ENCODE measurements around the gene METTL4.

METTL4 gene

DNA sequence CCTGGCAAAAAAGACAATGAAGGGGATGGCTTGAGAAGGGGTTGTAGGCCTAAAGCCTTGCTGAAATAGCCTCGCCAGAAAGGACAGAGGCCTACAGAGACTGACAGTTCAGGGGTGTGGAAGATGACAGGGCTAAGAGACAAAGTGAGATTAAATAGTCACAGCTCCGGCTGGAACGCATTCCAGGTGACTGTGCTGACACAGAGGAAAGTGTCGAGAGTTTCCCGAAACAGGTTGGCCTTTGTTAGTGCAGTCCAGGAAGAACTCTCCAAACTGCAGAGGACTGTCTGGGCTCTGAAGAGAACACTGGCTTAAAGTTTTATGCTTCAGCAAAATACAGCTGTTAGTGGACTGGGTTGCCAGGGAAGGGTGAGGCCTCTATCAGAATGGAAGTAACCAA, 52.8 kb downstream of the METTL4 start:
- no peak for TF ChIP-seq POLR2A (IDR thresholded peaks at IDR 0.05; ENCODE audit: low read depth, low read length)
- no peak for FAIRE-seq
- DNase-seq (ENCODE audit: insufficient read length, low spot score), result no peak

- TF ChIP-seq POLR2A (IDR thresholded peaks at IDR 0.05; ENCODE audit: low read depth, low read length), result no peak
- DNase-seq (ENCODE audit: insufficient read length, low spot score), result peak; percentile 26
- FAIRE-seq, result peak; percentile 93
These were observed 55.2 kb downstream of the METTL4 start for GRCh38 chr18:2515908-2516625.

- DNase-seq (ENCODE audit: insufficient read length, low spot score), result peak; percentile 33
- peak; percentile 97 for FAIRE-seq
- no peak for TF ChIP-seq POLR2A (IDR thresholded peaks at IDR 0.05; ENCODE audit: low read depth, low read length)
These were observed 56.0 kb downstream of the METTL4 start for GRCh38 chr18:2515171-2515787.

GRCh38 chr18:2513616-2514015, 57.7 kb downstream of the METTL4 start:
- DNase-seq (ENCODE audit: insufficient read length, low spot score), result no peak
- FAIRE-seq, result no peak

DNA sequence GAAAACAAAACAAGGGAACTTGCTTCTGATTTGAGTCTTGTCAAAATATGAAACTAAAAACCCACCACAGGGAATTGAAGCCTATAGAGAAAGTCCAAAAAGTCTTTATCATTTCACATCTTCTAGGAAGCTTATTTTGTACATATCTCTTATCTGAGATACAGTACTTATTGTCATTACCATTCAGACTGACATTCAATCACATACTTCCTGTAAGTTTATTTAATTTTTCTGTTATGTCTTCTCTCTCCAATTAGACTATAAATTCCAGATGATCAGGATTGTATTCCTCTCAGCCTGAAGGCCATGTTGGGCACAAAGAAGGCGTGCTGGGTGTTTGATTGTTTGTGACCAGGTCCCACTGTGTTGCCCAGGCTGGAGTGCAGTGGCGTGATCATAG, 59.2 kb downstream of the METTL4 start:
- TF ChIP-seq POLR2A (IDR thresholded peaks at IDR 0.05; ENCODE audit: low read depth, low read length), result no peak
- FAIRE-seq, result no peak
- no peak for DNase-seq (ENCODE audit: insufficient read length, low spot score)

More at GRCh38 chr18:2513616-2514015, 57.7 kb downstream of the METTL4 start:
- TF ChIP-seq POLR2A (IDR thresholded peaks at IDR 0.05; ENCODE audit: low read depth, low read length), result no peak

DNA sequence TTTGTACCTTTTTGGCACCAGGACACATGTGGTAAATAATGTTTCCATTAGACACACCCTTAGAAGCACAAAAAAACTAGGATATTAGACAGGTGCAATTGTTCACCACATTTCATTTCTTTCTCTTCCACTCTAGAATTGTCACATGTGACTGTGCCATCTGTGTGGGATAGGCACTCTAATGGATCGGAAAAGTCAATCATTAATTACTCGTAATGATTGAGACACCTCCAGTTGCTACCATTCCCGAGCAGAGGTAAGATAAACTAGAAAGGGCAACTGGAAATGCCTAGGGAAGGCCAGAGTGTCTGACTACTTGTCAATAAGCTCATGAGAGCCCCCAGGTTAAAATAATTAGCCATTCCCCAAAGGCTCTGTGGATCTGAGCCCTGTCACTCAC, 59.9 kb downstream of the METTL4 start:
- FAIRE-seq, result no peak
- DNase-seq (ENCODE audit: insufficient read length, low spot score), result no peak
- no peak for TF ChIP-seq POLR2A (IDR thresholded peaks at IDR 0.05; ENCODE audit: low read depth, low read length)

GRCh38 chr18:2510416-2510815, 60.9 kb downstream of the METTL4 start:
- no peak for TF ChIP-seq POLR2A (IDR thresholded peaks at IDR 0.05; ENCODE audit: low read depth, low read length)
- DNase-seq (ENCODE audit: insufficient read length, low spot score), result no peak
- FAIRE-seq, result no peak

- DNase-seq (ENCODE audit: insufficient read length, low spot score) (no peak), FAIRE-seq (no peak)
- no peak for TF ChIP-seq POLR2A (IDR thresholded peaks at IDR 0.05; ENCODE audit: low read depth, low read length)
These were observed 62.6 kb downstream of the METTL4 start for GRCh38 chr18:2508678-2509077.

GRCh38 chr18:2508155-2508554, 63.1 kb downstream of the METTL4 start:
- no peak for TF ChIP-seq POLR2A (IDR thresholded peaks at IDR 0.05; ENCODE audit: low read depth, low read length)
- no peak for DNase-seq (ENCODE audit: insufficient read length, low spot score)
- FAIRE-seq, result no peak

GRCh38 chr18:2504642-2505041, 66.7 kb downstream of the METTL4 start:
- no peak for DNase-seq (ENCODE audit: insufficient read length, low spot score)
- no peak for FAIRE-seq
- TF ChIP-seq POLR2A (IDR thresholded peaks at IDR 0.05; ENCODE audit: low read depth, low read length), result no peak

- TF ChIP-seq POLR2A (IDR thresholded peaks at IDR 0.05; ENCODE audit: low read depth, low read length), result no peak
- no peak for FAIRE-seq
- DNase-seq (ENCODE audit: insufficient read length, low spot score), result no peak
These were observed 68.4 kb downstream of the METTL4 start for GRCh38 chr18:2502880-2503279.

DNA sequence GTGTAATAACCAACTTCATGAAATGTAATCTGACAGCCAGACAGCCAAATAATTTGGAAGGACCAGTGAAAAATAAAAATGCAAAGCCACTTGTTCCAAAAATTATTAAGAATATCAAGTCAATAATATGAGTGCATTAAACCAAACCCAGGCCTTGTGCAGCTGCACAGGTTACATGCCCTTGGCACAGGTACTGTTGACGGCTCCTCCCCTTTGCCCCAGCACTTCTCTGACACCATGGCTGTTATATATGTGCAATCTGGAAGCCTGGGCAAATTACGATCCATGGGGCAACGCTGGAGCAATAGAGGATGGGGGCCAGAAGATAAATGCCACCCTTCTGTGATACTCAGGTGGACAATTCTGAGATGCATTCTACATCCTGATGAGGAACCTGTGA, 68.9 kb downstream of the METTL4 start:
- FAIRE-seq (no peak), DNase-seq (ENCODE audit: insufficient read length, low spot score) (no peak)
- TF ChIP-seq POLR2A (IDR thresholded peaks at IDR 0.05; ENCODE audit: low read depth, low read length), result no peak

DNA sequence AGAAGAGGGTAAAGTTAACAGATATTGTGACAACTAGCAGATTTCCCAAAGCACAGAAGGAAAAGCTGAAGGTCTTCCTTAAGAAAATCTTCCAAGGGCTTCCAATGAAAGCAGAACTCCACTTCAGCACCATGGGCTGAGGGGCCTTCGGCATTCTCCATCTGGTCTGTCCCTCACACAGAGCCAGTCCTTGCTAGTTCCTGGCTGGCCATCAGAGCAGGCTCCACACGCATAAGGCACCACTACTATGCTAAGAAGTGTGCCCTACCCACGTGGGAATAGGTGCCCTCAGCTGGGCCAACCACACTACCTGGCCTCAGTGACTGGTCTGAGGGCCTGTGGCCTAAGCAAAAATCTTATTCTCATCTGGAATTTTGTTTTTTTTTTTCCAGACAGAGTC, 73.5 kb downstream of the METTL4 start:
- no peak for TF ChIP-seq POLR2A (IDR thresholded peaks at IDR 0.05; ENCODE audit: low read depth, low read length)
- DNase-seq (ENCODE audit: insufficient read length, low spot score) (no peak), FAIRE-seq (no peak)

- no peak for TF ChIP-seq POLR2A (IDR thresholded peaks at IDR 0.05; ENCODE audit: low read depth, low read length)
- DNase-seq (ENCODE audit: insufficient read length, low spot score) (no peak), FAIRE-seq (no peak)
These were observed 75.9 kb downstream of the METTL4 start for GRCh38 chr18:2495381-2495780.

- DNase-seq (ENCODE audit: insufficient read length, low spot score), result no peak
- no peak for TF ChIP-seq POLR2A (IDR thresholded peaks at IDR 0.05; ENCODE audit: low read depth, low read length)
- FAIRE-seq, result no peak
These were observed 76.4 kb downstream of the METTL4 start for GRCh38 chr18:2494921-2495320.

Measured in H54 (cell line).